Vagina (tissue), 2 donors: ENCODE data around the gene MTARC2. TPM values are rescaled to one million over a fixed set of nuclear protein-coding genes. Genes with fewer than 3 reads are reported as not detected.

ENCODE experiments used
- DNase-seq, 2 donors: peaks; one replicate each; pipeline ENCODE4 v3.0.0-alpha.2; 2017; ENCODE audit errors: extremely low spot score in 2 of 2
- H3K27ac ChIP-seq: fragments of 200-600 bp; sonication (generic); one replicate; pipeline ENCODE4 v1.5.1; 2019
- H3K27me3 ChIP-seq: fragments of 200-600 bp; sonication (generic); one replicate; pipeline ENCODE4 v1.5.1; 2019
- H3K36me3 ChIP-seq, 2 donors: fragments of 200-600 bp; sonication (generic); one replicate each; pipeline ENCODE4 v1.5.1; 2017 to 2019
- H3K4me1 ChIP-seq: fragments of 200-600 bp; sonication (generic); one replicate; pipeline ENCODE4 v1.5.1; 2019
- H3K4me3 ChIP-seq, 2 donors: fragments of 200-600 bp; sonication (generic); 1 replicate in 1 of 2; 2 replicates in 1 of 2; pipeline ENCODE4 v1.5.1; 2016 to 2019
- H3K9me3 ChIP-seq: fragments of 200-600 bp; sonication (generic); one replicate; pipeline ENCODE4 v1.5.1; 2019
- CTCF ChIP-seq, 3 experiments: fragments of 450-650 bp in 2 of 3; fragments of 200-600 bp in 1 of 3; sonication (generic) in 1 of 3; IDR thresholded peaks; one replicate each; pipeline ENCODE4 v1.5.1; 2017 to 2019; ENCODE audit warnings: antibody characterized with exemption in 3 of 3, mild to moderate bottlenecking in 2 of 3, moderate library complexity in 2 of 3
- POLR2A ChIP-seq, 2 donors: fragments of 450-650 bp; IDR thresholded peaks; one replicate each; pipeline ENCODE4 v1.6.1; 2017; ENCODE audit warnings: antibody characterized with exemption in 2 of 2, mild to moderate bottlenecking in 2 of 2, moderate library complexity in 2 of 2
- POLR2AphosphoS5 ChIP-seq, 2 donors: sonication (generic); formaldehyde crosslinking; IDR thresholded peaks; one replicate each; pipeline ENCODE4 v1.9.0; 2017; ENCODE audit warnings: antibody characterized with exemption in 2 of 2, mild to moderate bottlenecking in 2 of 2, low read depth in 1 of 2; ENCODE audit not compliant: insufficient read depth in 1 of 2
- intact Hi-C: fragments of 100-400 bp; cut with DNase I; formaldehyde crosslinking; loops from one replicate; pipeline ENCODE4 v1.15.1; 2023
- total RNA-seq: library from RNA; depleted of rRNA; stranded (reverse); fragments of >200 nt; gene quantifications from one replicate; pipeline ENCODE4 v1.2.3, GENCODE V29; 2016

Gene MTARC2
- total RNA-seq, 1 donor from 2014 or later = 14.7 TPM

- Histone ChIP-seq H3K9me3 (no peaks in the 10 kb centered on the region), H3K27ac (no peak overlapping the region), H3K4me1 (no peaks in the 10 kb centered on the region), H3K4me3 (no peak overlapping the region), H3K27me3 (no peaks in the 10 kb centered on the region), H3K36me3 (no peaks in the 10 kb centered on the region)
- DNase-seq = no peak
- intact Hi-C loops = no loop called here
- TF ChIP-seq POLR2AphosphoS5 (IDR thresholded peaks at IDR 0.05; ENCODE audit: insufficient read depth in 1 of 2, low read depth in 1 of 2) = no peak
- no peak for TF ChIP-seq POLR2A (IDR thresholded peaks at IDR 0.05)
- no peak for TF ChIP-seq CTCF (IDR thresholded peaks at IDR 0.05)
These were observed 56.1 kb downstream of the MTARC2 start for GRCh38 chr1:220804202-220804586.

- H3K27ac ChIP-seq = no peak overlapping the region
- H3K4me3 ChIP-seq = no peak overlapping the region
- H3K36me3 ChIP-seq = no peaks in the 10 kb centered on the region
- H3K27me3 ChIP-seq = no peaks in the 10 kb centered on the region
- H3K9me3 ChIP-seq = no peaks in the 10 kb centered on the region
- H3K4me1 ChIP-seq = no peaks in the 10 kb centered on the region
- peak in 1 of 2 donors; percentile 79 for DNase-seq
- TF ChIP-seq CTCF (IDR thresholded peaks at IDR 0.05) (no peak), POLR2AphosphoS5 (IDR thresholded peaks at IDR 0.05; ENCODE audit: insufficient read depth in 1 of 2, low read depth in 1 of 2) (no peak), POLR2A (IDR thresholded peaks at IDR 0.05) (no peak)
- intact Hi-C loops = no loop called here
These were observed 58.3 kb downstream of the MTARC2 start for GRCh38 chr1:220806408-220806807.

GRCh38 chr1:220807726-220808125, 59.6 kb downstream of the MTARC2 start:
- no peak overlapping the region for H3K4me3 ChIP-seq
- DNase-seq = no peak
- no peaks in the 10 kb centered on the region for H3K9me3 ChIP-seq
- no peak overlapping the region for H3K27ac ChIP-seq
- intact Hi-C loops = no loop called here
- no peaks in the 10 kb centered on the region for H3K27me3 ChIP-seq
- TF ChIP-seq CTCF (IDR thresholded peaks at IDR 0.05) = no peak
- no peaks in the 10 kb centered on the region for H3K4me1 ChIP-seq
- no peaks in the 10 kb centered on the region for H3K36me3 ChIP-seq

- DNase-seq = no peak
- intact Hi-C loops = no loop called here
- Histone ChIP-seq H3K4me1 (no peaks in the 10 kb centered on the region), H3K4me3 (no peak overlapping the region), H3K36me3 (no peaks in the 10 kb centered on the region), H3K9me3 (no peaks in the 10 kb centered on the region), H3K27me3 (no peaks in the 10 kb centered on the region), H3K27ac (no peak overlapping the region)
- TF ChIP-seq POLR2A (IDR thresholded peaks at IDR 0.05) (no peak), CTCF (IDR thresholded peaks at IDR 0.05) (no peak), POLR2AphosphoS5 (IDR thresholded peaks at IDR 0.05; ENCODE audit: insufficient read depth in 1 of 2, low read depth in 1 of 2) (no peak)
These were observed 60.4 kb downstream of the MTARC2 start for GRCh38 chr1:220808345-220809186.

- intact Hi-C loops = no loop called here
These were observed 61.0 kb downstream of the MTARC2 start for GRCh38 chr1:220809187-220809550.

More at GRCh38 chr1:220809187-220809550, 61.0 kb downstream of the MTARC2 start:
- H3K36me3 ChIP-seq = no peaks in the 10 kb centered on the region
- H3K4me3 ChIP-seq = no peak overlapping the region
- no peaks in the 10 kb centered on the region for H3K27me3 ChIP-seq
- H3K9me3 ChIP-seq = no peaks in the 10 kb centered on the region
- H3K27ac ChIP-seq = no peak overlapping the region
- TF ChIP-seq POLR2AphosphoS5 (IDR thresholded peaks at IDR 0.05; ENCODE audit: insufficient read depth in 1 of 2, low read depth in 1 of 2) (no peak), CTCF (IDR thresholded peaks at IDR 0.05) (no peak), POLR2A (IDR thresholded peaks at IDR 0.05) (no peak)
- no peak for DNase-seq
- no peaks in the 10 kb centered on the region for H3K4me1 ChIP-seq
